ENCODE measurements around the gene SORT1.

- TF ChIP-seq CTCF (IDR thresholded peaks at IDR 0.05): no peak
- no peak for TF ChIP-seq POLR2A (IDR thresholded peaks at IDR 0.05)
These were observed 90.3 kb downstream of the SORT1 start for GRCh38 chr1:109307274-109308021.
